ENCODE results near the gene PHLDA3. TPM values are rescaled to one million over a fixed set of nuclear protein-coding genes. Genes with fewer than 3 reads are reported as not detected.

The PHLDA3 gene
- total and polyA plus RNA-seq, 2 donors (not counting 3 experiments of a cell fraction or from before 2014, with no cell fraction given): 21.4 to 29.5 TPM

DNA sequence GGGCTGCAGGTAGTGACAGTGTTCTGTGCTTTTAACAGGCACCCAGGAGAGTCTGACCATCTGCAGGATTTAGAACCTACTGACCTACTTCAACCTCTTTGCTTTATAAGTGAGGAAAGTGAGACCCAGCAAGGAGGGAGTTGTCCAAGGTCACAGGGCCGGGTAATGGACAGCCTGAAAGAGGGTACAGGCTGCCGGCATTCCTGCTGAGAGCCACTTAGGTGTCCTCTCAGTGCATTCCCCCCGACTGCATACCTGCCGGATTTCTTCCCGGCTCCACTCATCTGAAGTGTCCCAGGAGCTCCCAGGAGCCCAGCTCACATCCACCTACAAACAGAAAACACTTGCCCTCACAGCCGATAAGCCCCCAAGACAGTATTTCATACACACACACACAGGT is 13.9 kb downstream of the PHLDA3 start:
- Histone ChIP-seq H3K9me1 (replicated peaks; ENCODE audit: control insufficient read depth, extremely low read depth, insufficient read depth, low read length) (no peaks in the 10 kb centered on the region), H3K4me3 (replicated peaks in 1 of 3; ENCODE audit: insufficient read depth in 1 of 3, low read depth in 1 of 3, low read length in 3 of 3) (no peak overlapping the region), H3K4me2 (ENCODE audit: insufficient read depth, low read length) (no peak overlapping the region), H3K36me3 (ENCODE audit: control insufficient read depth in 2 of 2, extremely low read depth in 1 of 2, insufficient read depth in 2 of 2, low read length in 2 of 2) (no peaks in the 10 kb centered on the region), H3K27me3 (ENCODE audit: control insufficient read depth in 2 of 2, insufficient read depth in 2 of 2, low read length in 2 of 2) (no peaks in the 10 kb centered on the region), H4K20me1 (replicated peaks; ENCODE audit: control insufficient read depth, extremely low read depth, insufficient read depth, low read length) (no peaks in the 10 kb centered on the region), H3K9me3 (replicated peaks; ENCODE audit: control insufficient read depth, insufficient read depth, low read length) (no peaks in the 10 kb centered on the region), H3K9ac (replicated peaks; ENCODE audit: extremely low read depth, insufficient read depth, low read length) (no peak overlapping the region), H2AFZ (ENCODE audit: low read depth, low read length) (no peak overlapping the region), H3K4me1 (ENCODE audit: control insufficient read depth, extremely low read depth, insufficient read depth, low read length) (no peaks in the 10 kb centered on the region), H3K79me2 (ENCODE audit: control insufficient read depth, insufficient read depth, low read length) (no peaks in the 10 kb centered on the region), H3K27ac (ENCODE audit: insufficient read depth, low read depth, low read length) (no peak overlapping the region)
- TF ChIP-seq, protein P1, sequence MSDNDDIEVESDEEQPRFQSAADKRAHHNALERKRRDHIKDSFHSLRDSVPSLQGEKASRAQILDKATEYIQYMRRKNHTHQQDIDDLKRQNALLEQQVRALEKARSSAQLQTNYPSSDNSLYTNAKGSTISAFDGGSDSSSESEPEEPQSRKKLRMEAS (IDR thresholded peaks at IDR 0.05; ENCODE audit: insufficient read depth, insufficient read length): no peak
- no peak for TF ChIP-seq JUN (IDR thresholded peaks at IDR 0.05; ENCODE audit: borderline replicate concordance, insufficient read depth, insufficient read length, low read depth)
- TF ChIP-seq FOS (IDR thresholded peaks at IDR 0.05; ENCODE audit: borderline replicate concordance, insufficient read depth, low read length): no peak
- TF ChIP-seq POLR2A (IDR thresholded peaks at IDR 0.05; ENCODE audit: low read depth, low read length): no peak
- dilution Hi-C loops (cut with MboI; ENCODE audit: extremely low pct_ligation_motif_present, low sequenced_read_pairs): no loop called here
- no TSS peak for BruUV-seq (replicated peaks)
- ChIA-PET POLR2A (no interaction called here), CTCF (interaction anchor here (1.2 to 7.9 kb wide), 4 partner anchors 11 to 58 kb away, joined by 3 to 40 read pairs (median 6); no protein-coding TSS in a partner anchor)
- intact Hi-C loops (cut with micrococcal nuclease): no loop called here
- no peak for FAIRE-seq
- DNase-seq (ENCODE audit: low read depth, low spot score): no peak

DNA sequence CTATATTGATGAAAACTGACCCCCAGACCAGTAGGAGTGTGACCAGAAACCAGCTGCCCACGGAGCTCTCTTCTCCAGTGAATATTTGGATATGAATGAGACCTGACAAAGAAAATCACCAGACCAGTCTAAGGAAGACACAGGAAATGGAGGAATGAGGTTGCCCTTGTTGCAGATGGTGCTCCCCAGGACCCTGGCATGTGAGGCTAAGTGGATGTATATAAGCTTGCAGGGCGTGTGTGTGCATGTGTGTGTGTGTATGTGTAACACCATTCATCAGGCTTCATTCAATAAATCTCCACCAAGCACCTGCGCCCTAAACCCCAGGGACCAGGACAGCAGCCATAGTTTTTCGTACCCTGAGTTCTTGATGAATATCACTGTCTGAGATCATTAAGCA is 14.4 kb downstream of the PHLDA3 start:
- Histone ChIP-seq H3K9ac (replicated peaks; ENCODE audit: extremely low read depth, insufficient read depth, low read length) (no peak overlapping the region), H2AFZ (ENCODE audit: low read depth, low read length) (no peak overlapping the region), H3K4me3 (replicated peaks in 1 of 3; ENCODE audit: insufficient read depth in 1 of 3, low read depth in 1 of 3, low read length in 3 of 3) (no peak overlapping the region), H3K27ac (ENCODE audit: insufficient read depth, low read depth, low read length) (no peak overlapping the region), H3K9me3 (replicated peaks; ENCODE audit: control insufficient read depth, insufficient read depth, low read length) (no peaks in the 10 kb centered on the region), H3K27me3 (ENCODE audit: control insufficient read depth in 2 of 2, insufficient read depth in 2 of 2, low read length in 2 of 2) (no peaks in the 10 kb centered on the region), H3K4me1 (ENCODE audit: control insufficient read depth, extremely low read depth, insufficient read depth, low read length) (no peaks in the 10 kb centered on the region), H3K4me2 (ENCODE audit: insufficient read depth, low read length) (no peak overlapping the region), H3K9me1 (replicated peaks; ENCODE audit: control insufficient read depth, extremely low read depth, insufficient read depth, low read length) (no peaks in the 10 kb centered on the region), H3K36me3 (ENCODE audit: control insufficient read depth in 2 of 2, extremely low read depth in 1 of 2, insufficient read depth in 2 of 2, low read length in 2 of 2) (no peaks in the 10 kb centered on the region), H4K20me1 (replicated peaks; ENCODE audit: control insufficient read depth, extremely low read depth, insufficient read depth, low read length) (no peaks in the 10 kb centered on the region), H3K79me2 (ENCODE audit: control insufficient read depth, insufficient read depth, low read length) (no peaks in the 10 kb centered on the region)
- FAIRE-seq (no peak), DNase-seq (ENCODE audit: low read depth, low spot score) (no peak)
- CTCF ChIA-PET: interaction anchor here (1.9 to 7.9 kb wide), 2 partner anchors 19 to 59 kb away, joined by 6 to 40 read pairs; no protein-coding TSS in a partner anchor
- POLR2A ChIA-PET: no interaction called here
- no TSS peak for BruUV-seq (replicated peaks)
- dilution Hi-C loops (cut with MboI; ENCODE audit: extremely low pct_ligation_motif_present, low sequenced_read_pairs) (no loop called here), intact Hi-C loops (cut with micrococcal nuclease) (no loop called here)
- TF ChIP-seq, protein P1 (IDR thresholded peaks at IDR 0.05; ENCODE audit: insufficient read depth, insufficient read length): no peak
- TF ChIP-seq, protein P2, sequence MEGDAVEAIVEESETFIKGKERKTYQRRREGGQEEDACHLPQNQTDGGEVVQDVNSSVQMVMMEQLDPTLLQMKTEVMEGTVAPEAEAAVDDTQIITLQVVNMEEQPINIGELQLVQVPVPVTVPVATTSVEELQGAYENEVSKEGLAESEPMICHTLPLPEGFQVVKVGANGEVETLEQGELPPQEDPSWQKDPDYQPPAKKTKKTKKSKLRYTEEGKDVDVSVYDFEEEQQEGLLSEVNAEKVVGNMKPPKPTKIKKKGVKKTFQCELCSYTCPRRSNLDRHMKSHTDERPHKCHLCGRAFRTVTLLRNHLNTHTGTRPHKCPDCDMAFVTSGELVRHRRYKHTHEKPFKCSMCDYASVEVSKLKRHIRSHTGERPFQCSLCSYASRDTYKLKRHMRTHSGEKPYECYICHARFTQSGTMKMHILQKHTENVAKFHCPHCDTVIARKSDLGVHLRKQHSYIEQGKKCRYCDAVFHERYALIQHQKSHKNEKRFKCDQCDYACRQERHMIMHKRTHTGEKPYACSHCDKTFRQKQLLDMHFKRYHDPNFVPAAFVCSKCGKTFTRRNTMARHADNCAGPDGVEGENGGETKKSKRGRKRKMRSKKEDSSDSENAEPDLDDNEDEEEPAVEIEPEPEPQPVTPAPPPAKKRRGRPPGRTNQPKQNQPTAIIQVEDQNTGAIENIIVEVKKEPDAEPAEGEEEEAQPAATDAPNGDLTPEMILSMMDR (IDR thresholded peaks at IDR 0.05; ENCODE audit: extremely low read depth in 1 of 2, insufficient read depth in 1 of 2, low read depth in 1 of 2, low read length in 2 of 2): no peak
- TF ChIP-seq MYC (IDR thresholded peaks at IDR 0.05; ENCODE audit: low read depth, low read length) (no peak), FOS (IDR thresholded peaks at IDR 0.05; ENCODE audit: borderline replicate concordance, insufficient read depth, low read length) (no peak), EZH2 (IDR thresholded peaks at IDR 0.05; ENCODE audit: borderline replicate concordance, low read depth, low read length, severe bottlenecking) (no peak), JUN (IDR thresholded peaks at IDR 0.05; ENCODE audit: borderline replicate concordance, insufficient read depth, insufficient read length, low read depth) (no peak), POLR2AphosphoS5 (IDR thresholded peaks at IDR 0.05; ENCODE audit: insufficient read depth, low read depth, low read length) (no peak), POLR2A (IDR thresholded peaks at IDR 0.05; ENCODE audit: low read depth, low read length) (no peak), GATA2 (IDR thresholded peaks at IDR 0.05; ENCODE audit: insufficient read depth, insufficient read length, low read depth, low read length) (no peak)
